ENCODE measurements around the gene C19orf38.

- TF ChIP-seq EZH2 (IDR thresholded peaks at IDR 0.05; ENCODE audit: borderline replicate concordance, low read length) = no peak
- TF ChIP-seq, protein P1, sequence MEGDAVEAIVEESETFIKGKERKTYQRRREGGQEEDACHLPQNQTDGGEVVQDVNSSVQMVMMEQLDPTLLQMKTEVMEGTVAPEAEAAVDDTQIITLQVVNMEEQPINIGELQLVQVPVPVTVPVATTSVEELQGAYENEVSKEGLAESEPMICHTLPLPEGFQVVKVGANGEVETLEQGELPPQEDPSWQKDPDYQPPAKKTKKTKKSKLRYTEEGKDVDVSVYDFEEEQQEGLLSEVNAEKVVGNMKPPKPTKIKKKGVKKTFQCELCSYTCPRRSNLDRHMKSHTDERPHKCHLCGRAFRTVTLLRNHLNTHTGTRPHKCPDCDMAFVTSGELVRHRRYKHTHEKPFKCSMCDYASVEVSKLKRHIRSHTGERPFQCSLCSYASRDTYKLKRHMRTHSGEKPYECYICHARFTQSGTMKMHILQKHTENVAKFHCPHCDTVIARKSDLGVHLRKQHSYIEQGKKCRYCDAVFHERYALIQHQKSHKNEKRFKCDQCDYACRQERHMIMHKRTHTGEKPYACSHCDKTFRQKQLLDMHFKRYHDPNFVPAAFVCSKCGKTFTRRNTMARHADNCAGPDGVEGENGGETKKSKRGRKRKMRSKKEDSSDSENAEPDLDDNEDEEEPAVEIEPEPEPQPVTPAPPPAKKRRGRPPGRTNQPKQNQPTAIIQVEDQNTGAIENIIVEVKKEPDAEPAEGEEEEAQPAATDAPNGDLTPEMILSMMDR (conservative IDR thresholded peaks at IDR 0.05 in 1 of 2, IDR thresholded peaks at IDR 0.05 in 1 of 2; ENCODE audit: extremely low read depth in 1 of 2, insufficient read depth in 1 of 2, low read depth in 1 of 2, low read length in 2 of 2) = no peak
Observed at GRCh38 chr19:10866495-10866894, 18.3 kb downstream of the C19orf38 start.

Data from mammary epithelial cell (primary cell).